ENCODE data around the gene IFNAR1.
"Not testable (repeated sequence)": the region's sequence is repeated elsewhere in the genome, so short reads cannot be mapped to it uniquely, and the experiment has no call there.

IFNAR1 gene

DNA sequence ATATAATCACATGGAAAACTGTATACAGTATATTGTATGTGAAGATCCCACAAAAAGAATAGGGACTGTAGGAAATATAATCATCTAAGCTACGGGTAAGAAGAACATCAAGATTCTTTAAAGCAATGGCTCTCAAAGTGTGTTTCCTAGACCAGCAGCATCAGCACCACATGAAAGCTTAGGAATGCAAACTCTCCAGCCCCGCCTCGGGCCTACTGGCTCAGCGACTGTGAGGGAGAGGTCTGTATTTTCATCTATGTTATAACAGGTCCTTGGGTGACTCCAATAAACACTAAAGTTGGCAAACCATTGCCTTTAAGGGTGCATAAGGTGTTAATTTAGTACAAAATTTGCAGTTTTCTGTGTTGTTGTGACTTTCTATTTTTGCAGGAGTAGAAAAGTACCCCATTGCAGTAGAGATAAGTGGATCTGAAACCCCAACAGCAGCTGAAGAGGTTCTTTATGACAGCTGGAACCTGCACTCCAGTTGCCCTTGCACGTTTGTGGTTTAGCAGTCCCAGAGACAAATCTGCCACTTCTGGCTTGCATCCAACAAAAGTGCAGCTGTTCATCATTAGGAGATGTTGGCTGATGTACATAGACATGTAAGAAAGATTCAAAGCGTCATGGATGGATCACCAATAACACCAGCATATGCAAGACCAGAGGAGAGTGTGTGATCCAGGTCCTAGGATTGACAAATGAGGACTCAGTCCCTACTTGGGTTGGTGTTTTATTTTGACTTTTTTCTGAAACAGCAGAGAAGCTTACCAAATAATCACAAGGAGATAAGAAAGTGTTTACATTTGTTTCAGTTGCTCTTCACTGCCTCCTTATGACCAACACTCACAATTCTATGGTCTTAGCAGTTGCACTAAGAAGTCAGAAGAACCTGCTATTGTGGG lies 15.9 kb upstream of the IFNAR1 start:
- no peak for DNase-seq (ENCODE audit: low spot score)

DNA sequence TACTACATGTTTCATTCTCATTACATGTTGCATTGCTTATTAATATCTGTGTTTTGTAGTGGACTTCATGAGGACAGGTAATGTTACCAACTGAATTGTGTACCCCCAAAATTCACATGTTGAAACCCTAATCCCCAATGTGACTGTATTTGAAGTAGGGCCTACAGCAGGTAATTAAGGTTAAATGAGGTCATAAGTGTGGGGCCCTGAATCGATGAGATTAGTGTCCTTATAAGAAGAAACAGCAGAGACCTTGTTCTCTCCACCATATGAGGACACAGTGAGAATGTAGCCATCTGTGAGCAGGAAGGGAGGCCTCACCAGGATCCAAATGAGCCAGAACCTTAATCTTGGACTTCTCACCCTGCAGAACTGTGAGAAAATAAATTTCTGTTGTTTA lies 15.0 kb upstream of the IFNAR1 start:
- DNase-seq (ENCODE audit: low spot score) = no peak

DNA sequence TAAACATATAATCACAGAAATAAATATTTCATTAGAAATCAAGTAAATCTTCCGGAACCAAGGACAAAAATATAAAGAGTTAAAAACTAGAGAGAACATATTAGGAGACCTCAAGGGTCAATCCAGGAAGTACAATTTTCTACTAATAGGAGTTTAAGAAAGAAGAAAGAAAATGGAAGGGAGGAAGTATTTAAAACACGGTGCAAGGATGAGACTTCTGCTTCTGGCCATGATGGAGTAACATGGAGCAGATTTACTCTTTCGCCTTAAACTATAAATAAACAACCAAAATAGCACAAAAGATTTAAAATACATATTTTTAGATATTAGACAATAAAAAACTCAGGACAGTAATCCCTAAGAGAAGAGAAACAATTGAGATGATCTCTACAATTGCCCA lies 12.6 kb upstream of the IFNAR1 start:
- DNase-seq (ENCODE audit: low spot score) = no peak

DNA sequence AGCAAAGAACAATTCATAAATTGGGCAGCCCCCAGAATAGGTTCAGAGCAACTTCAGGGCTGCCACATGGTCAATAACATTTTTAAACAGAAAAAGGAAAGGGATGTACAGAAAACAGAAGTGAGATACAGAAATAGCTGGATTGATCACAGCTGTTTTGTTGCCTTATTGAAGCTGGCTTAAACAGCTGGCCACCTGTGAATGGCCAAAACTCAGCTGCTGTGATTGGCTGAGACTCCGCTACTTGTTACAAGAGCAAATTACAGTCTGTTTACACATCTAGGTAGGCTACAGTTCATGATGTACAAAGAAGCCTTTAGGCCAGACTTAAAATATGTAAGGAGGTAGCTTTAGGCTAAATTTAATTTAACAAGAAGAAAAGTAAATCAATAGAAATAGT lies 11.6 kb upstream of the IFNAR1 start:
- no peak for DNase-seq (ENCODE audit: low spot score)

DNA sequence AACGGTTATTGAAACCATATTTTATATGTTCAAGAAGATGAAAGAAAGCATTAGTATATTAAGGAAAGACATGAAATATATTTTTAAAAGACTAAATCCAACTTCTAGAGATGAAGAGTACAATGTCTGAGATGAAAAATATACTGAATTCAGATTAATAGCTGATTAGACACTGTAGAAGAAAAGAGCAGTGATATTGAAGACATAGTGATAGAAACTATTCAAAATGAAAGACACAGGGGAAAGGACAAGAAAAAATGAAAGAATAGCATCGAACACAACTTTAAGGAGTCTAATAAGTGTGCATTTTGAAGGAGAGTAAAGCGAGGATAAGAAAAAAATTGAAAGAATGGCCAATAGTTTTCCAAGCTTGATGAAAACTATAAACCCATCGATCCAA lies 11.2 kb upstream of the IFNAR1 start:
- DNase-seq (ENCODE audit: low spot score) = no peak

DNA sequence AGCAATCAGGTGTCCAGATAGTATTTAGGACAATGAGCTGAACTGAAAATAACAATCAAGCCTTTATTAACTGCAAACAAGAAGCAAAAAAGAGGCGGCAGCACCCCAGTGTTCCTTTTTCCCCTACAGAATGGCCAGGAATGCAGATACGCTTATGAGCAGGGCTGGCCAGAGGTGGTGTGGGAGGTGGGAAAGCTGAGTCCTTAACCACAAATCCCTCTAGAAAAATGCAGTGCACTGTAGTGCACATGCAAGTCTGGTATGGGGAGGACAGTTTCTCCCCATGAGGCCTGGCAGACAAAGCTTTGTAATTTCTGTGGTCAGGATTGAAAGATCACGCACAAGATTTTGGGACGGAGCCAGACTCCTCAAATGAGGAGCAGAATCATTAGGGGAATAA lies 10.7 kb upstream of the IFNAR1 start:
- no peak for DNase-seq (ENCODE audit: low spot score)

DNA sequence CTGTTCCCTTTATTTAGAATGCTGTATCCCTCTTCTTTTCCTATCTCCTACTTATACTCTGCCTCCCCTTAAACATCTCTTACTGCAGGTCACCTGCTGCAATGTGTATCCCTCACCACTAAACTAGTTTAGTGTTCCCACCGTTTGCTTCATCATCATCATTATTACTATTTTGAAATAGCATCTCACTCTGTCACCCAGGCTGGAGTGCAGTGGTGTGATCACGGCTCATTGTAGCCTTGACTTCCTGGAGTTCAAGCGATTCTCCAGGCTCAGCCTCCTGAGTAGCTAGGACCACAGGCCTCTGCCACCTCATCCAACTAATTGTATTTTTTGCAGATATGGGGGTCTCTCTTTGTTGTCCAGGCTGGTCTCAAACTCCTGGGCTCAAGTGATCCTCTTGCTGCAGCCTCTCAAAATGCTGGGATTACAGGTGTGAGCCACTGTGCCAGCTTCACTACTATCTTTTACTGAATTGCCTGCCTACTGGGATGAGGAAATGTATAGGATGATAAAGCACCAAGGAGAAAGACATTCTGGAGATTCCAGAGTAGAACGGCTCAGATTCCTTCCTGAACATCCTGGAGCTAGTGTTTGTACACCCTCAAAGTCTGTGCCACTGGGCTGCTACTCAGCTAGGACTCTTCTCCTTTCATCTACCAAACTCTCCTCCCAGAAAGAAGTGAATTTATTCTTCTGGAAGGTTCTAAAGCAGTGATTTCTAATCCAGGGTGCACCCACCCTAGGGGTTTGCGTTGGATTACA lies 8.6 kb upstream of the IFNAR1 start:
- no peak for DNase-seq (ENCODE audit: low spot score)

DNA sequence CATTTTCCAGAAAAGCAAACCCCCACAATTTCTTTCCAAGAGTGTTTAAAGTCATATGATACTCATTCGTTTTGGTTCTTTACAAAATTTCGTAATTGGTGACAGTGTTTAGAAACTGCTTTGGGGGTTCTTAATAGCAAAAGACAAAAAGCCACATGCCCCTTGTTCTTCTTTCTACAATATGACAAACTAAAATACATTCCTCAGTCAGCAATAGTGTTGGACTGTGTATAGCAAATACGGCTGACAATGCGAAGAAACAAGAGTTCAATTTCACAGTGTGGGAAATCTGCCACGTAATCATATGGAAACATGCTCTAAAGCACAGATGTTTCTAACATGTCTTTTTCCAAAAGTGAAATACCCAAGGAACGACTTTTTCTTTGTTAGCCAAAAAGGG lies 7.6 kb upstream of the IFNAR1 start:
- DNase-seq (ENCODE audit: low spot score) = no peak

DNA sequence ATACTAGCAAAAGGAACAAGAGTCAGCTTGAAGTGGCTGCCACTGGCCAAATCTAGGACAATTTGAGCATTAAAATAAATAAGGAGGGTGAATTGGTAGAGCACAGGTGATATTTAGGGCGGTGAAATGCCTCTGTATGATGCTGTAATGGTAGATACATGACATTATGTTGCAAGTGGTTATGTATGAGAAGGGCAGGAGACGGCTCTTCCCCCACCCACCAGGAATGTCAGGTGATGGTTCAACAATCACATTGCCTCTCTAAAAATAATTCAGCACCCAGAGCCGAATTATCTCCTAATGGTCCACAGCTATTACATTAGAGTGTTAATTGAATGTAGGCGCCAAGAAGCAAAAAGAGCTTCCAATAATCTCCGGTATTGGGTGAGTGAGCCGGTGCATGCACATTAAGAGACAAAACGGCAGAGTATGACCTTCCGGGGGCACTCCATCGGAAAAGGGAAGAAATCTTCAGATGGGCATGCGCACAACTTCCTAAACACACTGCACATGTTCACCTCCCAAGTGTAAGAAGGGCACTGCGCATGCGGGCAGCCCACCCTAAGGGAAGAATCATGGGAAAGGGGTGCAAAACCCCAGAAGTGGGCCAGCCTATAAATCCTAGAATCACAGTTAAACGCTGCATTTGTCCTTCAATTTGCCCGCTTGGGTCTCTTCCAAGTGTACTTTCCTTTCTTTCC lies 6.8 kb upstream of the IFNAR1 start:
- DNase-seq (ENCODE audit: low spot score) = no peak

DNA sequence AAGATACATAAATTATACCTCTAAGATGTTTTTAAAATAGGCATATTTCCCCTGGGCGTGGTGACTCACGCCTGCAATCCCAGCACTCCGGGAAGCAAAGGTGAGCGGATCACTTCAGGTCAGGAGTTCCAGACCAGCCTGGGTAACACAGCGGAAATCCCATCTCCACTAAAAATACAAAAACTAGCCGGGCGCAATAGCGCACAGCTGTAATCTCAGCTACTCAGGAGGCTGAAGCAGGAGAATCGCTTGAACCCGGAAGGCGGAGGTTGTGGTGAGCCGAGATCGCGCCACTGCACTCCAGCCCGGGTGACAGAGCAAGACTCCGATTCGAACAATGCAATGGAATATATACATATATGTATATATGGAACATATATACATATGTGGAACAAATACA lies 3.8 kb upstream of the IFNAR1 start:
- DNase-seq (ENCODE audit: low spot score) = not testable (repeated sequence)

DNA sequence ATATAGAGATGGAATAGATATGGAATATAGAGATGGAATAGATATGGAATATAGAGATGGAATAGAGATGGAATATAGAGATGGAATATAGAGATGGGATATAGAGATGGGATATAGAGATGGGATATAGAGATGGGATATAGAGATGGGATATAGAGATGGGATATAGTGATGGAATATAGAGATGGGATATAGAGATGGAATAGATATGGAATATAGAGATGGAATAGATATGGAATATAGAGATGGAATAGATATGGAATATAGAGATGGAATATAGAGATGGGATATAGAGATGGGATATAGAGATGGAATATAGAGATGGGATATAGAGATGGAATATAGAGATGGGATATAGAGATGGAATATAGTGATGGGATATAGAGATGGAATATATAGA lies 1.2 kb upstream of the IFNAR1 start:
- DNase-seq (ENCODE audit: low spot score) = not testable (repeated sequence)

DNA sequence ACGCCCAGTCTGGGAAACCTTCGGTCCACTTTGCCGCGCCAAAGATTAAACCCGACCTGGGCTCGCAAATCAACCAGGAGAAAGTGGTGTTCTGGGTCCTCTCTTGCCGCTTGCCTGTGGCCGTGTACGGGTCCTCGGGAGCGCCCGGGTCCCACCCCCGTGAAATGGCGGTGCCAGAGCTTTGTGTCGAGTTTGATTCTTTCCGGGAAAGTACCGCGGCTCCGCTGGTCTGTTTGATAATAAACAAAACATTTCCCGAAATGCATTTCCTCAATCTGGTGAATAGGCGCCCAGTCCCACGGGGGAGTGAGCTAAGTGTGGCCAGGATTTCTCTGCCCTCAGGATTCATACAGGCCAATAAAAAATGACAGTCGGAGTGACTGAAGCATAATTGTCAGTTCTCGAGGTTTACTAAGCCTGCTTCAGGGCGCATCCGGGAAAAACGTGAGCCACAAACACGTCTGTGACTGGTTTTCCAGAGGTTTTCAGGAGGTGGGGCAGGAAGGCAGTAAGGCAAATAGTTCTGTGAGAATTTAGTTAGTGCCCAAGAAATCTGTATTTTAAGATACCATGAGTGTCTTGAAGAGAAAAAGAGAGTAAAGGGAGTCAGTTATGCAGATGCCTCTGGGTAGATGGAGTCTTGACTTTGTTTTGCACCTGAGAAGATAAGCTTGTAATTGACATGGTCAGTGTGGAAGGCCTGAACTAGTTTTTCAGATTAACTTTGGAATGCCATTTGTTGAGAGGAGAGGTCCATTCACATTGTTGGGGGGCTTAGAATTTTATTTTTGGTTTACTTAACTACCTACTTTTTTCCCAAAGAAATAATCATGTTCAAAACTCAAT lies 675 bp downstream of the IFNAR1 start:
- DNase-seq (ENCODE audit: low spot score) = peak; percentile 65

DNA sequence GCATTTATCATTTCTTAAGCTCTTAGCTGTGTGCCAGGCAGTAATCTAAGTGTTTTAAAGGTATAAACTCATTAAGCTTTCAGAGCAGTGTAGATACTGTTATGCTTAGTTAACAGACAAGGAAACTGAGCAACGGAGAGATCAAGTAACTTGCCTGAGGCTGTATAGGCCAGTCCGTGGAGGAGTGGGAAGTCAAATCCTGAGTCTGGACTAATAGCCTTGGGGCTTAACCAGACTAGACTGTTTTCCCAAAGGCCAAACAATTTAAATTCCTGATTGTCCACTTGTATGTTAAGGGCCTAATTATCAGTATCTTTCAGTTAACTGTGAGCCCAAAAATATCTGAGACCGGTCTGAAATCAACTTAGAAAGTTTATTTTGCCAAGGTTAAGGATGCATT lies 2.6 kb downstream of the IFNAR1 start:
- DNase-seq (ENCODE audit: low spot score) = no peak

DNA sequence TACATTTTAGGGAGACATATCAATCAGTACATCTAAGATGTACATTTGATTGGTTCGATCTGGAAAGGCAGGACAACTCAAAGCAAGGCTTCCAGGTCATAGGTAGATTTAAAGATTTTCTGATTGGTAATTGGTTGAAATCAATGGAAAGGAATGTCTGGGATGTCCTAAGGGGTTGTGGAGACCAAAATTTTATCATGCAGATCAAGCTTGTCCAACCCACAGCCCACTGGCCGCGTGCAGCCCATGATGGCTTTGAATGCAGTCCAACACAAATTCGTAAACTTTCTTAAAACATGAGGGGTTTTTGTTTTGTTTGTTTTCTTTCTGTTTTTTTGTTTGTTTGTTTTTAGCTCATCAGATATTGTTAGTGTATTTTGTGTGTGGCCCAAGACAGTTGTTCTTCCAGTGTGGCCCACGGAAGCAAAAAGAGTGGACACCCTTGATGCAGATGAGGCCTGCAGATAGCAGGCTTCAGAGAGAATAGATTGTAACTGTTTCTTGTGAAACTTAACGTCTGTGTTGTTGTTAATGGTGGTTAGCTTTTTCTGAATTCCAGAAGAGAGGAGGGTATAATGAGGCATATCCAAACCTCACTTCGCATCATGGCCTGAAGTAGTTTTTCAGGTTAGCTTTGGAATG lies 3.1 kb downstream of the IFNAR1 start:
- DNase-seq (ENCODE audit: low spot score) = no peak

DNA sequence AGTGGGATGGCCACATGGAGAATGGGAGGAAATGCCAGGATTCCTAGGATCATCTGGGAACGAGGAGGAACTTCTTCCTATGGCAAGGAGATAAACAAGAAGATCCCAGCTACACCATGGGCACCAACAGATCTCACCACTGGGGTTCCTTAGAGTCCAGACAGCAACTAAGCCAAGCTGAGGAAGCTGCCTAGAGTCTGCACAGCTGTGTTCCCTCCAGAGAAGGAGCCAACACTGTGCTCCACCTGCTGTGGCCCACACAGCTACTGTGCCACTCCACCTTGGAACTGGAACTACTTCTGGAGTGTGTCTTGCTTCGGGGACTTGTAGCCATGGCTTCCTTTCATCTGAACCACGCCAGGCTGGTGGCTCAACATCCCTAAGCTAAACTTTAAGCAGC lies 6.0 kb downstream of the IFNAR1 start:
- no peak for DNase-seq (ENCODE audit: low spot score)

DNA sequence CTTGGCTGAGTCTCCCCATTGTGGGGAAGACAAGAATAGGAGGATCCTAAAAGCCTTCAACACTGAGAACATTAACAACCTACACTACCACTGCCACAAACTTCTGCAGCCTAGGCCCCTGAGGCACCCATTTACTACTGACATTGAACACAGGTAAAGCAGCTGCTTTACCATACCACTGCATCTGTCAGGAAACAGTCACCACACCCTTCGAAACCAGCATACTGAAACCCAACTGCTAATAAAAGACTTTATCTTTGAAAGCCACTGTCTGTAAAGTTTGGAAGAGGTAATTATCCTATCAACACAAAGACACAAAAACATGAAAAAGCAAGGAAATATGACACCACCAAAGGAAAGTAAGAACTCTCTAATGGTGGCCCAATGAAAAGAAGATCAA lies 7.4 kb downstream of the IFNAR1 start:
- no peak for DNase-seq (ENCODE audit: low spot score)

DNA sequence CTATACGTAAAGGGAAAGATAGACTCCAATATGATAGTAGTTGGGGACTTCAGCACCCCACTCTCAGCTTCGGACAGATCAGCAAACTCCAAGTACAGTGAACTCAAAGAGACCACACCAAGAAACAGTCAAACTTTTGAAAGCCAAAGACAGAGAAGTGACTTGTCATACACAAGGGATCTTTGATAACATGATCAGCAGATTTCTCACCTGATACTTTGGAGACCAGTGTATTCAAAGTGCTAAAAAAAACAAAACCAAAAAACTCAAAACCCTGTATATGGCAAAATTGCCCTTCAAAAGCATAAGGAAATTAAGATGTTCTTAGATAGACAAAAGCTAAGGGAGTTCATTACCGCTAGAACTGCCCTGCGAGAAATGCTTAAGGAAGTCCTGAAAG lies 9.4 kb downstream of the IFNAR1 start:
- DNase-seq (ENCODE audit: low spot score) = no peak

DNA sequence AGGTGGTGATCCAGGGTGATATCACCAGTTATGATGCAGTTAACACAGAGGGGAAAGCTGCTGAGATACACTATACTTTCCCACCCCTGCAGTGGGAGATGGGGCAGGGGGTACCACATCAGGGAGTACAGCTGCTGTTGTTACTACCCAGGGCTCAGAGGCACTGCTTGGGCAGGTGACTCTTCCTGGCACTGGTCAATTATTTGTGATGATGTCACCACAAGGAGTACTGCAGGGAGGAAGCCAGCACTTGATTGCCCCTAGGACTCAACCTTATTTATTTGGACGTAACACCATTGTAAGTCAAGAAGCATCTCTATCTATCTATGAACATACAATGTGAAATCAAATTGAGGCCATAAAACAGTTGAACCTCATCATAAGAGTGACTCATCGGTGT lies 10.1 kb downstream of the IFNAR1 start:
- no peak for DNase-seq (ENCODE audit: low spot score)

DNA sequence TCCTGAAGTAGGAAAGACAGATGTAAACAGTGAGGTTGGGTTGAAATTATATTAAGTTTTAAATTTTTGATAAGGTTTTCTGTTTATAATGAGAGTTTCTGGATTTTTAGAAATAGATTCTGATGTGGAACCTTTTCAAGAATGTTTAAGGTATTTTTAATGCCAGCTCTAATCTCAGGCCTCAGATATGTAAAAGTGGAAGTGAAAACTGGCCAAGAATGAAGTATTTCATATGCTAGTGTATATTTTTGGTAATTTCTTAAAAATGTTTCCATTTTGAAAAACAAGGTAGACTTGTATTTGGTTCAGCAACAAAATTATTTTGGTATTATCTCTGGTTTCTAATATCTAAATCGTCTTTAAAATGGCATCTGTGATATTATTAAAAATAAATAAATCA lies 14.4 kb downstream of the IFNAR1 start:
- no peak for DNase-seq (ENCODE audit: low spot score)

DNA sequence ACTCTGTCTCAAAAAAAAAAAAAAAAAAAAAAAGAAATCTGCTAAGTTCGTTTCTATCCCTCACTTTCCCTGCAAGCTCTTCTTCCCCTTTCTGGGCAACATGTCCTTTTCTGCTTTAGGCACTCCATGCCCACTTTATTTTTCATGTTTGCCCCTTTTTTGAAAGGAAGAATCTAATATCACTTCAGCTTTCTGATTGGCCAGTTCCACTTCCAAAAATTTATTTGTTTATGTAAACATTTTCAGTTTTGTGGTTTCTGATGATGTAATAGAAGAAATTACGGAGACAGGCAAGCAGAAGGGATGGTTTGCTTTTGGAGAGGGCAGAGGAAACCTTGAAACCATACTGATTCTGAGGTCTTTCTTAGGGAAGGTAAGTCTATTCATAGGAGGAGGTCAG lies 15.1 kb downstream of the IFNAR1 start:
- no peak for DNase-seq (ENCODE audit: low spot score)

DNA sequence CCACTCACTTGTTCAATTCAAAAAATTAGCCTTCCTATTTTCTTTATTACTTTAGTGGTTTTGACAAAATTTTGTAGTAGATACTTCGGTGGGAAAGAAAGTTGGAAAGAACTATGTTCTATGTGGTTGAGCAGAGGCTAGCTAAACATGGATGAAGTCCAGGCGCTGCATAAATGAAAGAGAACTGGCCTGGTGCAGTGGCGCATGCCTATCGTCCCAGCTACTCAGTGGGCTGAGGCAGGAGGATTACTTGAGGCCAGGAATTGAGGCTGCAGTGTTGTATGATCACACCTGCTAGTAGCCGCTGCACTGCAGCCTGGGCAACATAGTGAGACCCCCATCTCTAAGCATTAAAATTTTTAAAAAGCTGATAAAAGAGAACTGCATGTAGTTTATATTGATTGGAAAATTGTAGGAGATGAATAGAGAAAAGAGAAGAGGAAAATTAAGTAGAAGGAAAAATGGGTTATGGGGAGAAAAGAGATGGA lies 21.0 kb downstream of the IFNAR1 start:
- DNase-seq (ENCODE audit: low spot score) = no peak

Data from LoVo (cell line).